SW 1271 (cell line): ENCODE data around the gene INSRR.

Experiments
- DNase-seq, 2 experiments: peaks; one replicate each; lab custom pipeline; 2025; lab: John Stamatoyannopoulos, UW

INSRR gene

DNA sequence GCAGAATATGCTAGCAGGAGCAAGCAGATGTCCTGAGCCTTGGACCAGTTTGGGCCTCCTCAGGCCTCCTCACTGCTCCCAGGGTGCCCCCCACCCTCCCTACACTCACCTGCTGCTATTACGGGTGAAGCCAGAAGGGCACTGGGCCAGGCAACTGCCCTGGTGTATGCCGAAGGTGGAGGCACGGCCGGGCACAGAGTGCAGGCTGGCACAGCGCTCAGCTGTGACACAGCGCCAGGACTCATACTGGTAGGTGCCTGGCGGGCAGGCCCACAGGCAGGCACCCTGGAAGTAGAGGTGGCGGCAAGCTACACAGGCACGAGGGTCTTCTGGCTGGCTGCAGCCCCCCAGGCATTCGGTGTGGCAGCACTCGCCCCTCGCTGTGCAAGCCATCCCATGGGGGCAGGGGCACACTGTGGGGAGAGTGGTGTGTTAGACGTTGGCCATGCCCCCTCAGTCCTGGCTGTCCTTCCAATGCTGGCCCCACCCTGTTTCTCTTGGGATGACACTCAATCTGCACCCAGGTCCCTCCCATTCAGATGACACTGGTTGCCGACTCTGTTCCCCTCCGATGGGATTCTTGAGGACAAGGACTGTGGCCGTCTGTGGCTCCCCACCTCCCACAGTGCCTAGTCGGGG, 7.0 kb downstream of the INSRR start:
- DNase-seq = no peak

DNA sequence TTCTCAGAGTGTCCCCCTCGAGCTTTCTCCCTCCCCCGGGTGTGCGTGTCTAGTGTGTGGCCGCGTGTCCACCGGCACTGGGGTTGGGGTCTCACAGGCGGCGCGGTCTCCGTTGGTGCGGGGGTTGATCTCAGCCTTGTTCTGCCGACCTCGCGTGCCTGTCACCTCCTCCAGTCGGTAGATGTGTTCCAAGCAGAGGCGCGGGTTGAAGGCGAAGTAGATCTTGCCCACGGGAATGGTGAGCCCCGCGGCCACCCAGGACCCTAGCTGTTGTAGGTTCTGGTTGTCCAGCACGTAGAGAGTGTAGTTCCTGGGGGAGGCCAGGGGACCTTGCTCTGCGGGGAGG, 9.8 kb downstream of the INSRR start:
- no peak for DNase-seq

DNA sequence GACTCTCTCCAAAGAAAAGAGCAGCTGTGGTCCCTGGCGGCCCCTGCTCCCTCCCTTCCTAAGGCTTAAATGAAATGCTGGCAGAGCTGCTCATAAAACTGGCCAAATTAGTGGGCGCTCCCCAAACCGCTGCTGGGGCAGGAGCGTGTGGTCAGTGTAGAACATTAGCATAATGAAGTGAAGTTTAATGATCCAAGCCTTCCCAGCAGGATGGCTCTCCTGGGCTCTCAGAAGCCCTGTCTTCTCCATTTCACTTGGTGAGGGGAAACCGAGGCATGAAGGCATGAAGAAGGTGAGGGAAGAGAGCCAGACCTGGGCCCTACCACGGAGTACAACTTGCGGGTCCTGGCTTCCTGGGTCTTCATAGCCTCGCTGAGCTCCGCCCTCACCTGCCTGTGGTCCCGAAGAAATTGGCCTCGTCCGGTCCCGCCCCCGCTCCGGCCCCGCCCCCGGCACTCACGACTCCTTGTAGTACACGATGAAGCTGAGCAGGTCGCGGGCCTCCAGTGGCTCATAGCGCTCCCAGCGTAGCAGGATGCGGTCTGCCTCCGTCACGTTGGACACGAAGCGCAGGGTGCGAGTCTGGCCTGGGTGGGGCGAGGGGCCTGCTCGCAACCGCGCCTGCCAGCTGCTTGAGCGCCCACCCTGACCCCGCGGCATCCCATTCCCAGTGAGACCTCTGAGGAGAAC, 10.3 kb downstream of the INSRR start:
- no peak for DNase-seq

DNA sequence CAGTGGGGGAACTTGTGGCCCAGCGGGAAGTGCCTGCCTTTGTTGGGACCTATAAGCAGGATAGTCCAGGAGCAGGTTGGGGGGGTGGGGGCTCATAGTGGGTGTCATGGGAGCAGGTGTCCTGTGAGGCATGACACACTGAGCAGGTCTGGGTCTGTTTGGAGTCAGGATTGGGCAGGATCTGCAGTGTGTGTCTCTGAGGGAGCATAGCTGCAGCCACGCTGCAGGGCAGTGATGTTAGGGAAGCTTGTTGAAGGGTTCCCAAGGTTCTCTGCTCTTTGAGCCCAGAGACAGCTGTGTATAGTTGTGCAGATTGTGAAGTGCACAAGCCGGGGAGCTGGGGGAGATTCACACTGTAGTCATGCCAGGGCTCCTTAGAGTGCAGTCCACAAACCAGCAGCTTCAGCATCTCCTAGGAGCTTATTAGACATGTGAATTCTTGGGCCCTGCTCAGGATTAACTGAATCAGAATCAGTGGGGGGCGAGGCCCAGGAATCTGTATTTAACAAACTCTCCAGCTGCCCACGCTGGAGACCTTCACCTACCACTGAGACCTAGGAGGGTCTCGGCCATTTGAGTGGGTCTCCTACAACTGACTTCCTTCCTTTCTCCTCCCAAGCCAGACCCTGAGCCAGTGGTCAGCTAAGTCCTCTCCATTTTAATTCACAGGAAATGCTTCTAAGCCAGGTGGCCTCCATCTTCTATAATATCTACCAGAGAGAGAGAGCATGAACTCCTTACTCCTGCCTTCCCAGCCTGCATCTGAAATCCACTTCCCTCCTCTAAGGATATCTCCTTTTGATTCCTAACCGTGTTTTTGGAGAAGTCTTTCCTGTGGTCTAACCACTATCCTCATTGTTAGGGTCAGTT, 11.1 kb downstream of the INSRR start:
- no peak for DNase-seq

DNA sequence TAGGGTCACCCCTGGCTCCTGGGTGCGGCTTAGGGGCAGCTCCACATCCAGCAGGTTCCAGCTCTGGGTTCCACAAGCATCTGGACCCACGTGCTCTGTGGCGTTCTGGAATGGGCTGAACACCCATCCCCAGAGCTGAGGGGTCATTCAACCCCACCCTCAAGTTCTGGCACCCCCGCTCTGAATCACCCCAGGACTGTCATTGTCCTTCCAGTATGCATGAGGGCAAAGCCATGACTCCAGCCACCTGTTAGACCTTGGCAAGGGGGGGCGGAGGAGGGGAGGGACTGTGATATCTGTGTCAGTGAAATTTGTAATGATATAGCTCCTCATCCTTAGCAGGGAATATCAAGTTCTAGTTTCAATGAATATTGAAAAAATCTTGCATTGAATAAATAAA, 12.3 kb downstream of the INSRR start:
- no peak for DNase-seq

DNA sequence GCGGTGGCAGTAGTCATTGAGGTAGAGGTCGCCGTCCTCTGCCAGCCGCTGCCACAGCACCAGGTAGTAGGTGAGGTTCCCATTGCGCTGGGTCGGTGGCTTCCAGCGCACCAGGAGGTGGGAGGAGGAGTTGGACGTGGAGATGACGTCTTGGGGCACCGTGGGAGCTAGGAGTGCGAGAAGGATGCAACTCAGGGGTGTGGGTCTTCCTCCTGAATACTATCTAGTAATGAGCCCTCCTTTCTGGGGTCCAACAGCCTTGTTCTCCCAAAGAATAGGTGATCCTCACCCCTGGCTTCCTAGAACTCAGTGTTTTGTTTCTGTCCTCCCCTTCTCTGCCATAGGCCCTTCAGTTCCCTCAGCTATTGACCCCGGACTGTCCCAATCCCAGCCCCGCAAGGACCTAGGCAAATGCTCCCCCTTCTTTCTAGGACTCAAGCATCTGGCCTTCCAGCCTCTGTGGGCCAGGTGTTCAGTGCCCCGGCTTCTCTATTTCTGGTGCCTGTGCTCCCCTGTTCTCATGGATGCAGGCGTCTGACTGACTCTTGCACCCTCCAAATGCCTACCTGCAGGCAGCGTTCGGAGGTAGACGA, 12.9 kb downstream of the INSRR start:
- DNase-seq = no peak

DNA sequence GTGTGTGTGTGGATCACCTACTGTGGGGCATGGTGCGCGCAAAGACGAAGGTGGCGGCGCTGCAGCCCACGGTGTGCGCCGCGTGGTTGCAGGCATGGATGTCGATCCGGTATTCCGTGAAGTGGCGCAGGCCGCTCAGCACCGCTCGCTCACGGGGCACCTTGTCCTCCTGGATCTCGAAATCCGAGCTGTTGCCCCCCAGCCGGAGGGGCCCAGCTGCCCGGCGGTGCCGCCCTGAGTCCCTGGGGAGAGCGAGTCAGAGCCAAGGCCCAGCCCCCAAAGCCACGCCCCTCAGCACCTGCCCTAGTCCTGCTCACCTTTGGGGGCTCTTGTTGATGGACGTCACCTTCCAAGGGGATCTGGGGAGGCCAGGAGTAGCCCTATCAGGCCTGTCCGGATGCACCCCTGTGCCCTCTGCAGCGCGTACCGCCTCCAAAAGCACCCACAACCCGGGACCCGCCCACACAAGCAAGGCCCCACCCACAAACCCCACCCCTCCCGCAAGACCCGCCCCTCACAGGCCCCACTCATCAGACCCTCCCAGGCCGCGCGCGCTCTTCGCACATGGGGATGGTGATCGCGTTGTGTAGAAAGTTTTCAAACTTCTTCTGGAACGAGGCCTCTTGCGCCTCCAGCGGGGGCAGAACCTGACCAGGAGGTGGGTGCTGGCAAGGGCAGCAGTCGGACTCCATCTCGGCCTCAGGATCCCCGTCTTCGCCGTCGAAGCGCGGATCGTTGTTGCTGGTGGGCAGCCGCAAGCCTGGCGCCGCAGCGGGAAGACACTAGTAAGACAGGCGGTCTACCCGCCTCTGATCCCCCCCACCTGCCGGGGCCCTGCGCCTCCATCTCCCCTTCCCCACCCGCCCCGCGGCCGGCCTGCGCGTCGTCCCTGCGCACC, 13.6 kb downstream of the INSRR start:
- no peak for DNase-seq

DNA sequence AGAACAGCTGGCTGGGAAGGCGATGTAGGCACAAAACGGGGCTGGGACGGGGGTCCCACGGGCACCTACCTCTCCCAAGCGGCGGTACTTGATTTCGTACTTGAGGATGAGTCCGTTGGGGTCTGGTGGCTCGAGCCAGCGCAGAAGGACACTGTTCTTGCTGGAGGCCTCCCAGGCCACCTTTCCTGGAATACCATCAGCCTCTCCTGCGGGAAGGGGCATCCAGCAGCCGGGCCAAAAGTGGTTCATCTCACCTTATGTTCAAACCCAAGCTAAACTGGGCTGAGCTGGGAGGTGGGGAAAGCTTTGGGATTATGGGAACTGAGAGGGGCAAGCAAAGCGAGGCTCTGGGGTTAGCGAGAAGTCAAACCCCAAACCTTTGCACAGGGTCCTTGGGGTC, 14.3 kb downstream of the INSRR start:
- DNase-seq = no peak

DNA sequence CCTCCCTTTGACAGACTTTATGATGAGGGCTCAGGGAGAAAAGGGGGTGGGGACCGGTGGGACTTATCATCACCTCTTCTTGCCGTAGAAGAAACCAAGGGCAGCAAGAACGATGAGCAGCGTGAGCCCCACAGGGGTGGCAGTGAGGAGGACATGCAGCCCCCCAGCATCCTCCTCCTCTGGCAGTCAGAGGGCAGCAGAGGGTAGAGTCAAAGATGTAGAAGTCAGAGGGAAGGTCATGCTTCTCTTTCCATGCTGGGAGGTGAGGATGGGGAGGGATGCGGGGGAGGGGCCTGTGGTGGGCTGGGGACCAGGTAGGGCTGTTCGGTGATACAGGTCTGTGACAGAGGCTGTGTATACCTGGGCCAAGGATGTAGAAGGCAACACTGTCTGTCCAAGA, 14.8 kb downstream of the INSRR start:
- DNase-seq = no peak

DNA sequence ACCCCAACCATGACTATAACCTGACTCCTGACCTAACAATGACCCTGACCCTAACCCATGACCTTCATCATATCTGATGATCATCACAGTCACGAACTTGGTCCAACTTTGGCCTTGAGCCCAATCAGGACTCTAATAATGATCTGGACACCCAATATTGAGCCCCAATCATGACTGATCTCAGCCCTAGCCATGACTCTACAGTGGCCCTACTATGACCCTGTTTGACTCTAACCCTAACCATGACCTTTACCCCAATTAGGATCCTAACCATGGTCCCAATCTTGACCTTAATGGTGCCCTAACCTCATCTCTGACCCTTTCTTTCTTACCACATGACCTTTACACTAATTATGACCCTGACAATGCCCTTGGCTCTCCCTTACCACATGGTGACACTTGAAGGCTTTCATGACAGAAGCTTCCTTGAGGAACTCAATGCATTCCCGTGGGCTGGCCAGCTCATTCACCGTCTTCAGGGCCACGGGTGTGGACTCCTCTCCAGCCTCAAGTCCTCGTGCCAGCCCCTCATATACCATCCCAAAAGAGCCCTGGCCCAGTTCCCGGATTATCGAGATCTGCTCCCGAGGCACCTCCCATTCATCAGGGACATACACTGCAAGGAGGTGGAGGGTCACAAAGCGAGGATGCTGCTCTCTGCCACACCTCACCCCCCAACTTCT, 16.2 kb downstream of the INSRR start:
- DNase-seq = no peak

DNA sequence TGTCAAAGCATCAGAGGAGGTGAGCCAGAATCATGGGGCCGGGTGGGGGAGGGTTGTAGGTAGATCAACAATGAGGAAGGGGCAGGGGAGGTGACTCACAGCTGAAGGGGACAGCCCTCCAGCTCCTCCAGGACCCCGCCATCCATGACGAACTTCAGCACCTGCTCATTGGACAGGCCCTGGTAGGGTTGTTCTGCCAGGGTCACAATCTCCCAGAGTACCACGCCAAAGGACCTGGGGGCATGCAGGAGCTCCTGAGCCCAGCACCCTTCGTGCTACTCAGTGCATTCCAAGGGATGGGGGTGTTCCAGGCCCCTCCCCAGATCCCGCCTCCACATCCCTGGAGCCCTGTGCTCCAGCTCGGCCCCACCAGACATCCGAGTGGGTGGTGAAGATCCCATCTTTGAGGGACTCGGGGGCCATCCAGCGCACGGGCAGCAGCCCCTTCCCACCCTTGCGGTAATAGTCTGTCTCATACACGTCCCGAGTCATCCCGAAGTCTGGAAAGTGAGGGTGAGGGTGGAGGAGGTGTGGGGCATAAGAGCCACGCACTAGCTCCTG, 17.5 kb downstream of the INSRR start:
- DNase-seq = no peak

DNA sequence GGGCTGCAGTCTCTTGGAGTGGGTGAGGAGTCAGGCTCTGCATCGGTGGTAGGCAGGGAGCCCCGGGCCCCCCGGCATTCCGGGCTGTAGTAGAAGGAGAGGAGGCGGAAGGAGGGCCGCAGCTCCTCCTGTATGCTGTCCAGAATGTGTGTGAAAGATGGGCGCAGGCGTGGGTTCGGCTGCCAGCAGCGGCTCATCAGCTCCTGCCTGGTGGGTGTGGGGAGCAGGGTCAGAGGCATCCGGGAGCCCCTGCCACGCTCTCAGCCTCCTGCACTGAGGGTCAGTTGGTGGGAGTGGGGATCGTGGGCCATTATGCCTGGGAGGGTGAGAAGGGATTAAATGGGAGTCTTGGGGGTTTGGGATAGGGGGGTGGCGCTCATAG, 18.0 kb downstream of the INSRR start:
- no peak for DNase-seq

DNA sequence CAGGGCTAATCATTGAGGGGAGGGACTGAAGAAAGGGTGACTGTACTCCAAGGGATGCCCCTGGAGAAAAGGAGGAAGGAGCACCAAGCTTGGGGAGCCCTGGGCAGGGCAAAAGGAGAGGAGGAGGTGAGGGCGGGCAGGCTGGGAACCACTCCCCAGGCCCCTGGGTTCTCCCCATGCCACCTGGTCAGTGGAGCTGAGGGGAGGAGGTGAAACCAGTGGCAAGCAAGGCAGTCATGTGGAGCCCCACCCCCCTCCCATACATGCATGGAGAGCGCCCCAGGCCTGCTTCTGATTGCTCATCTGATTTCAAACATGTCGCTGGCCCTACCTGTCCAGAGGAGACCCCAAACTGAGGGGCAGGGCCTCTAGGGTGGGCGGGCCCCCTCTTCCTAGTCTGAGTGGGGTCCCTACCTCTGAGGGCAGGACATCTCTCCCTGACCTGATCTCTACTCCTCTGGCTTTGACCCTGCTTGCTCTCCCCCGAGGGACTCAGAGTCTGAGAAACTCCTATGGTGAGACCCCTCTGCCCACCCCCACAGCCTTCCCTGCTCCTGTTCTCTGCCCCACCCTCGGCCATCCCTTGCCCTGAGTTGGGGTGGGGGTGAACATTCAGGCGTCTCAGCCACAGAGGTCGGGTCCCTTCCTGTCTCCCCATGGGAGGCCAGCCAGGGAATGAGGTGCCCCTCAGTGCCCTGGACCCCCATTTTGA, 18.6 kb downstream of the INSRR start:
- DNase-seq = no peak

DNA sequence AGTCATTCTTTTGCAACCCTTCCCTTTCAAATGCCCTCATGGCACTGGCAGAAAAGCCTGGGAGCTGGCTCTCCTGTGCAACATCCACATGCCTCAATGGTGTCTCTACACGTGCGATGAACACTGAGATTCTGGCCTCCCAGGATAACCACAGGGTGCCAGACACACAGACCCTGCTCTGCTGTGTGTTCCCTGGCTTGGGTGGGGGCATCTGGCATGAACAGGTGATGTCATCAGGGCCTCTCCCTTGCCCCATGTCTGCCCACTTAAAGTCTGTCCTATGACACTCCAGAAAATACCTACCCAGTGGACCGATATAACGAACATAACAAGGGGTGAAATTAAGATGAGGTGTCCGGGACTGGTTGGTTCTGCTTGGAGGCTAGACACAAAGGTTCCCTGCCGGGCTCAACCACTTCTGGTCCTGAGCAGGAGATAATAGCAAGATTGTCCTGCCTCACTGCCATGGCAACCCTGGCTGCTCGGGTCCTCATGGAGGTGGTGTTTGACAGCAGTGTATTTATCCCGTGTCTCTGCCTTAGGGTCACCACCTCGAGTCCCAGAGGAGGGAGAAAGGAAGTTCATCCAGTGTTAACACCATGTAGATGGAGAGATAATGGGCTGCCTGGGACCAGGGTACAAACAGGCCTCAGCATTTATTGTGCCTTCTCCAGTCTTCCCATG, 19.3 kb downstream of the INSRR start:
- no peak for DNase-seq

DNA sequence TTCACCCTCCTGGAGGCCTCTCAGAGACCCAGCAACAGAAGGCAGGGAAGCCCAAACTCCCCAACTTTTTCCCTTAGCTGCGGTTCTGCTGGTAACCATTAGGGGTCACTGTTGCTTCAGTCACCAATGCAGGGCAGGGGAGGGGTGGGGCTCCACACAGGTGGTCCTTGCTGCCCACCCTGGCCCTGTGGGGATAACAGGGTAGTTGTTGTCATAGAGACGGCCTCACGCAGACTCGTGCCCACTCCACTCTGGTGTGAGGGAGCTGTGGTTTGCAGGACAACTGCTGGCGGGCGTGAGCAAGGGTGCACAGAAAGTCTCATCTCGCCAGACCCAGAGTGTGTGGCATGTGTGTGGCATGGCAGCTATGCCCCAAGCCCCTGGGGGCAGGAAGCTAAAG, 19.9 kb downstream of the INSRR start:
- peak in 1 of 2 experiments; percentile 3 for DNase-seq

DNA sequence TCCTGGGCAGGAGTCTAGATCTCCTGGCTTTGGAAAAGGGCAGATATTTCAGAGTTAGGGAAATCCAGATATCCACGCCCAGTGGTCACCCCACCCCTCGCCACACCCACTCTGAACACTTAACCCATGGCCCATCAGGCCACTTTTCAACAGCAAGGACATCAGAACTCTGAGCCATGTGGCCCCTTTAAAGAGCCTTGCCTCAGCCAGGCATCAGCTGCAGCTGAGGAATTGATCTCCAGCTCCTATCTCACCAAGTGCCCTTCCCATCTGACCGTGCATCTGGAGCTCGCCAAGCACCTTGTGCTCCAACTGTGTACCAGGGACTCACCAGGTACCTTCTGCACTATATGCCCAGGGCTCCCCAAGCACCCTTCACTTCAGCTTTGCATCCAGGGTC, 22.0 kb downstream of the INSRR start:
- no peak for DNase-seq

DNA sequence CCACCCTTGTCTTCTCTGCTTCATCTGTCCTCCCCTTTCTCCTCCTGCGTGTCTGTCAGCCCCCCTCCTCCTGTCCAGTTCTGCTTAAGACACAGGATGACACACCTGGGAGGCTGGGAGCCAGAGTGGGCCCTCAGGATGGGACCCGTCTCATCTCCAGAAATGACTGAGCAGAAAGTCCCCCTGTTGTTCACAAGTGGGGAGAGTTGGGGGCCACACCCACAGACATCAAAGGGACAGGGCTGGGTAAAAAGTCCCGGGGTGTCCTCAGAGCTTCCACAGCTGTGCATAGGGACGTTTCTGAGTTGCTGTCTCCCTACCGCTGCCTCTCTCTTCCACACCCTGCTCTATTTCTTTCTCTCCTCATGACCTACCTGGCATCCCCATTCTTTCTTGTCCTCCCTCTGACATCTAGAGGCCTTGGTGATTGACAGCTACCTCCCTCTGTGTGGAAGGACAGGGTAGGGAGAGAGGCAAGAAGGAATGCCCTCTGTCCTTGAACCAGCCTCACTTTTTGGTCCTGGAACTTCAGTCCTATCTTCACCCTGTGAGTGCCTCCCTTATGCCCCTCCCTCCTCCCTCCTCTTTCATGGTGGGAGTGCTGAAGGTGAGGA, 22.8 kb downstream of the INSRR start:
- DNase-seq = no peak

DNA sequence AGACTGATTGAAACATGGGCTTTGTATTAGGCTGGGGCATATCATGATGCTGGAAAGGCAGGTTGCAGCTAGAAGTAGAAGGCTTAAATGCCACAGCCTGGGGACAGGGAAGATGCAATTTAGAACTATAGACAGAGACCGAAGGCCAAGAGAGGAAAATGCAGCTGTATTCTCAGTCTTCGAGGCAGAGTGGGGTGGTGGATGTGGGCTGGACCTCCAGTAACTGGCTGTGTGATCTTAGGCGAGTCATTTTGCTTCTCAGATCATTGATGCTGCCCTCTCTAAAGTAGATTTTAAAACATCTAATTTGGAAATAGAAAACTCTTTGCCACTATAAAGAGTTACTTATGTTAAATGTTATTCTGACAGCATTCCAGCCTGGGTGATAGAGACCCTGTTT, 24.6 kb downstream of the INSRR start:
- DNase-seq = no peak

DNA sequence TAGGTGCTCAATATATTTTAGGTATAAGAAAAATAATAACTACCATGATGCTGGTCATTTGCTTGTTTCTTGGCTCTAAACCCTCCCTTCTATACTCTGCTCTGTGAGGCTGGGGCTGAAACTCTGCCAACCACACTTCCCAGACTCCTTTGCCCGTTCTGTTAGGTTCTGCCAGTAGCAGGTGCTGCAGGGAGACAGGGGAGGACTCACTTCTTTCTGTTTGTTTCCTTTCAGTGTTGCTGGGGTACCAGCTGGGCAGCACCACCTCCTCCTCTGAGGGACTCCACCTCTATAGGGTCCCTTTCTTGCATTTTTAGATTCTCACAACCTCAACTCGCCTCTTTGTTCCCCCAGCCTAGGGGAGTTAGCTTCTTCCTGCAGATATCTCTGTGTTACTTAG, 25.3 kb downstream of the INSRR start:
- DNase-seq = no peak
